Spleen (tissue), 11 donors: ENCODE results near the gene MACROD2. TPM values are rescaled to one million over a fixed set of nuclear protein-coding genes. Genes with fewer than 3 reads are reported as not detected.

ENCODE experiments used
- DNase-seq: peaks from one replicate; pipeline ENCODE4 v3.0.0-alpha.2; 2020
- H3K27ac ChIP-seq, 8 donors: fragments of 200-600 bp; sonication (generic) in 7 of 8; 1 replicate in 4 of 8; 2 replicates in 4 of 8; pipeline versions ENCODE4 v1.5.0 to v1.8.0; 2016 to 2021; ENCODE audit warnings: inconsistent platforms in 4 of 8, mild to moderate bottlenecking in 4 of 8, moderate library complexity in 1 of 8
- H3K27me3 ChIP-seq, 7 donors: fragments of 200-600 bp; sonication (generic) in 6 of 7; replicated peaks in 1 of 7; 1 replicate in 4 of 7; 2 replicates in 3 of 7; pipeline versions ENCODE4 v1.5.0 to v1.8.0; 2016 to 2021; ENCODE audit warnings: inconsistent platforms in 3 of 7, mild to moderate bottlenecking in 1 of 7
- H3K36me3 ChIP-seq, 6 donors: fragments of 200-600 bp; sonication (generic) in 5 of 6; 1 replicate in 4 of 6; 2 replicates in 2 of 6; pipeline versions ENCODE4 v1.5.0 to v1.8.0; 2016 to 2021; ENCODE audit warnings: inconsistent platforms in 2 of 6
- H3K4me1 ChIP-seq, 6 donors: fragments of 200-600 bp; sonication (generic) in 5 of 6; 1 replicate in 3 of 6; 2 replicates in 3 of 6; pipeline versions ENCODE4 v1.5.0 to v1.8.0; 2016 to 2021; ENCODE audit warnings: inconsistent platforms in 3 of 6
- H3K4me3 ChIP-seq, 8 donors: fragments of 200-600 bp; sonication (generic) in 7 of 8; 1 replicate in 4 of 8; 2 replicates in 4 of 8; pipeline versions ENCODE4 v1.5.0 to v1.8.0; 2016 to 2021; ENCODE audit warnings: inconsistent platforms in 4 of 8, mild to moderate bottlenecking in 4 of 8, moderate library complexity in 2 of 8
- H3K9me3 ChIP-seq, 8 donors: fragments of 200-600 bp; sonication (generic) in 7 of 8; 1 replicate in 4 of 8; 2 replicates in 4 of 8; pipeline versions ENCODE4 v1.5.0 to v1.8.0; 2016 to 2021; ENCODE audit warnings: inconsistent platforms in 4 of 8
- POLR2A ChIP-seq, 3 donors: fragments of 450-650 bp; IDR thresholded peaks; one replicate each; pipeline ENCODE4 v1.5.1; 2017; ENCODE audit warnings: antibody characterized with exemption in 3 of 3, mild to moderate bottlenecking in 1 of 3
- POLR2AphosphoS5 ChIP-seq, 3 donors: sonication (generic); formaldehyde crosslinking; IDR thresholded peaks; one replicate each; pipeline ENCODE4 v1.5.1; 2017; ENCODE audit warnings: antibody characterized with exemption in 3 of 3
- WGBS, 5 donors: extraction: QIAGEN DNeasy Blood & Tissue Kit in 3 of 5; methylation state at CpG; one replicate each; pipeline versions ENCODE4 v1.1.5 to v1.1.7; 2013 to 2018; 5-methylcytosine and 5-hydroxymethylcytosine counted together
- intact Hi-C: fragments of 100-400 bp; cut with DNase I; formaldehyde crosslinking; loops from one replicate; pipeline ENCODE4 v1.15.0; 2023; ENCODE audit warnings: low total_unique reads
- polyA plus RNA-seq, 3 donors: library from polyadenylated mRNA; stranded (reverse); fragments of 200-250 nt; gene quantifications; one replicate each; pipeline ENCODE4 v1.2.1, GENCODE V29; 2013
- total RNA-seq, 7 donors: library from RNA; depleted of rRNA in 3 of 7; stranded (reverse); fragments of >200 nt in 3 of 7; fragmentation: NEBNext Ultra II Directional in 4 of 7; extraction: Animal tissue kit (Norgen Biotek cat#: 25700) in 4 of 7; gene quantifications; one replicate each; pipeline versions ENCODE4 v1.1.0 to v1.2.1, GENCODE V29; 2016 to 2021
- TF ChIP-seq, protein P1 (sequence below), 11 experiments: fragments of 200-600 bp in 7 of 11; fragments of 450-650 bp in 4 of 11; sonication (generic) in 4 of 11; IDR thresholded peaks in 8 of 11; conservative IDR thresholded peaks in 3 of 11; 1 replicate in 7 of 11; 2 replicates in 4 of 11; pipeline versions ENCODE4 v1.4.0 to v1.8.0; 2016 to 2021; ENCODE audit warnings: antibody characterized with exemption in 11 of 11, inconsistent platforms in 4 of 11, mild to moderate bottlenecking in 1 of 11
- donor health status: healthy with polysubstance abuse.
- donor health status: DM: no; HTN: no; CAD: no; lungs with moderate emphysema.
- donor health status: DM: no; HTN: no; CAD: no.
- donor health status: Bipolar disorder and iron deficiency.
- donor health status: healthy.
- donor health status: DM: no; HTN: no; CAD: no.
- donor health status: DM: yes; HTN: yes; CAD: no.

The MACROD2 gene
- total and polyA plus RNA-seq, 10 donors = 1.5 to 4.7 (median 3.4) TPM

DNA sequence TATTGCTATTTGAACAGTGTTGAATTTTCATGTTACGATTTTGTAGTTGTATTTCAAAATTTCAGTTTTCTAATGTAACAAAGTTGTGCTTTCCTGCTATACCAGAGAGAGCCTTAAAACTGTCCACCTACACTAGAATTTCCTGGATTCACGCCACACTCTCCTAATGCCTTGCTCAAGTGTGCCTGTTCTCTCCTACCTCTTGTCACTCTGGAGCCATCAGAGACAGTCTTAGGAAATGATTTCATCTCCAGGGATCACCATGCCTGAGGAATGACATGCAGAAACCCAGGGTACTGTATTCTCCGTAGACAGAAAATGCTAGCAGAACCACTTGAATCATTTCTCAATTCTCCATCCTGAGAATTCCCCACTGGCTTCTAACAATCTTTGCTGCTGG, 1910.3 kb downstream of the MACROD2 start:
- Histone ChIP-seq H3K27ac (no peak overlapping the region), H3K27me3 (no peaks in the 10 kb centered on the region), H3K4me3 (no peak overlapping the region), H3K4me1 (no peaks in the 10 kb centered on the region), H3K36me3 (no peaks in the 10 kb centered on the region), H3K9me3 (no peaks in the 10 kb centered on the region)
- WGBS, 5 donors = 84 to 86% (median 85%) methylated on average over 3 of the region's 3 CpGs
- intact Hi-C loops = no loop called here
- TF ChIP-seq, protein P1, sequence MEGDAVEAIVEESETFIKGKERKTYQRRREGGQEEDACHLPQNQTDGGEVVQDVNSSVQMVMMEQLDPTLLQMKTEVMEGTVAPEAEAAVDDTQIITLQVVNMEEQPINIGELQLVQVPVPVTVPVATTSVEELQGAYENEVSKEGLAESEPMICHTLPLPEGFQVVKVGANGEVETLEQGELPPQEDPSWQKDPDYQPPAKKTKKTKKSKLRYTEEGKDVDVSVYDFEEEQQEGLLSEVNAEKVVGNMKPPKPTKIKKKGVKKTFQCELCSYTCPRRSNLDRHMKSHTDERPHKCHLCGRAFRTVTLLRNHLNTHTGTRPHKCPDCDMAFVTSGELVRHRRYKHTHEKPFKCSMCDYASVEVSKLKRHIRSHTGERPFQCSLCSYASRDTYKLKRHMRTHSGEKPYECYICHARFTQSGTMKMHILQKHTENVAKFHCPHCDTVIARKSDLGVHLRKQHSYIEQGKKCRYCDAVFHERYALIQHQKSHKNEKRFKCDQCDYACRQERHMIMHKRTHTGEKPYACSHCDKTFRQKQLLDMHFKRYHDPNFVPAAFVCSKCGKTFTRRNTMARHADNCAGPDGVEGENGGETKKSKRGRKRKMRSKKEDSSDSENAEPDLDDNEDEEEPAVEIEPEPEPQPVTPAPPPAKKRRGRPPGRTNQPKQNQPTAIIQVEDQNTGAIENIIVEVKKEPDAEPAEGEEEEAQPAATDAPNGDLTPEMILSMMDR (IDR thresholded peaks at IDR 0.05 in 8 of 11, conservative IDR thresholded peaks at IDR 0.05 in 3 of 11) = no peak
- TF ChIP-seq POLR2A (IDR thresholded peaks at IDR 0.05) = no peak
- no peak for TF ChIP-seq POLR2AphosphoS5 (IDR thresholded peaks at IDR 0.05)
- no peak for DNase-seq

DNA sequence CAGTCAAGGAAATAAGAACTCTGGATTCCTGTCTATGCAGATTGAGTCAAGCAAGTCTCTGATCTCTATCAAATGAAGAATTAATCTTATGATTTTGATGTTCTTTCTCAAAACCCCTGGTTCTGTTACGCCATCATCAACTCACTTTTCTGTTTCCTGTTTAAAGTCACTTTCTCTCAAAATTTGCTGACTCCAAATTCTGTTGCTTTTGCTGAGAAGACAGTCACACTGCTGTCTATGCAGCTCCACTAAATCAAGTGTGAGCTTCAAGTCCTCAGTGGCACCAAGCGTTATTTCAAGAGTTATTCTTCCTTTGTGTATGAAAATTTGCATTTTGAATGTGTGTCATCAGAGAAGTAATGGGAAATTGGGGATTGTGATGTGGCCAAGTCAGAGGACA, 1914.7 kb downstream of the MACROD2 start:
- Histone ChIP-seq H3K36me3 (no peaks in the 10 kb centered on the region), H3K4me3 (no peak overlapping the region), H3K27me3 (no peaks in the 10 kb centered on the region), H3K9me3 (no peaks in the 10 kb centered on the region), H3K27ac (no peak overlapping the region), H3K4me1 (no peaks in the 10 kb centered on the region)
- intact Hi-C loops = no loop called here
- WGBS, 5 donors = 87 to 97% (median 92%) methylated on average over 2 of the region's 2 CpGs
- no peak for TF ChIP-seq POLR2A (IDR thresholded peaks at IDR 0.05)
- TF ChIP-seq, protein P1 (IDR thresholded peaks at IDR 0.05 in 8 of 11, conservative IDR thresholded peaks at IDR 0.05 in 3 of 11) = no peak
- TF ChIP-seq POLR2AphosphoS5 (IDR thresholded peaks at IDR 0.05) = no peak
- DNase-seq = no peak

DNA sequence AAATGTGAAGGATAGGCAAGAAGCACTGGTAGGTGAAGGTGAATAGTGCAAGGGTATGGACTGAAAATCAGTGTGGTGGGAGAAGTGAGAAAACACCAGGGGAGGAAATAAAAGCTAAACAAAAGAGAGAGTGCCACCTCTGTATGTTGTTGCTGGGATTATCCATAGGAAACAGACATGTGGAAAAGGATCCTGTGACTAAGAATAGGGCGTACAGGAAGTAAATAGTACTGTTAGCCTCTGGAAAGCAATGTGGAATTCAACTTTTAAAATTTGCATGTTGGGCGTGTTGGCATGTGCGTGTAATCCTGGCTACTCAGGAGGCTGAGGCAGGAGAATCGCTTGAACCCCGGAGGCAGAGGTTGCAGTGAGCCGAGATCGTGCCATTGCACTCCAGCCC, 1916.3 kb downstream of the MACROD2 start:
- intact Hi-C loops = no loop called here

GRCh38 chr20:15913391-15914025, 1918.2 kb downstream of the MACROD2 start:
- WGBS, 5 donors = 53 to 69% (median 63%) methylated on average over 3 of the region's 3 CpGs
- Histone ChIP-seq H3K27ac (no peak overlapping the region), H3K4me3 (no peak overlapping the region), H3K4me1 (peaks cover 0 to 2% (median under 1%) of the 10 kb centered on the region in 6 donors), H3K36me3 (no peaks in the 10 kb centered on the region), H3K9me3 (no peaks in the 10 kb centered on the region), H3K27me3 (no peaks in the 10 kb centered on the region)
- no peak for DNase-seq
- intact Hi-C loops = no loop called here
- TF ChIP-seq POLR2A (IDR thresholded peaks at IDR 0.05) (no peak), POLR2AphosphoS5 (IDR thresholded peaks at IDR 0.05) (no peak)
- TF ChIP-seq, protein P1 (IDR thresholded peaks at IDR 0.05 in 8 of 11, conservative IDR thresholded peaks at IDR 0.05 in 3 of 11) = no peak

More for the DNA sequence above, 1916.3 kb downstream of the MACROD2 start:
- H3K4me1 ChIP-seq = no peaks in the 10 kb centered on the region
- H3K36me3 ChIP-seq = no peaks in the 10 kb centered on the region
- no peak overlapping the region for H3K4me3 ChIP-seq
- WGBS, 5 donors = 56 to 78% (median 69%) methylated on average over 7 of the region's 7 CpGs
- TF ChIP-seq, protein P1 (IDR thresholded peaks at IDR 0.05 in 8 of 11, conservative IDR thresholded peaks at IDR 0.05 in 3 of 11) = no peak
- TF ChIP-seq POLR2A (IDR thresholded peaks at IDR 0.05) = no peak
- TF ChIP-seq POLR2AphosphoS5 (IDR thresholded peaks at IDR 0.05) = peak in 1 of 3 donors; percentile 22
- peak overlapping the region in 6 of 8 donors; percentile 15 to 70 (median 41) for H3K27ac ChIP-seq
- DNase-seq = no peak
- no peaks in the 10 kb centered on the region for H3K9me3 ChIP-seq
- no peaks in the 10 kb centered on the region for H3K27me3 ChIP-seq
